HG03159 (cell line): Measurements from ENCODE around the gene COQ6.
"Not testable (repeated sequence)": the region's sequence is repeated elsewhere in the genome, so short reads cannot be mapped to it uniquely, and the experiment has no call there.

ENCODE experiments used
- ATAC-seq: cut with Tn5 transposase; IDR thresholded peaks from one replicate; pipeline ENCODE4 v1.9.1; 2021; ENCODE audit warnings: mild to moderate bottlenecking, moderate library complexity; ENCODE audit not compliant: unreplicated experiment

COQ6 gene

GRCh38 chr14:73977896-73978295 is 27.8 kb downstream of the COQ6 start:
- no peak for ATAC-seq

- no peak for ATAC-seq
These were observed 38.0 kb downstream of the COQ6 start for GRCh38 chr14:73988065-73988464.

GRCh38 chr14:73988656-73989055 is 38.6 kb downstream of the COQ6 start:
- not testable (repeated sequence) for ATAC-seq

GRCh38 chr14:73991092-73991491 is 41.0 kb downstream of the COQ6 start:
- no peak for ATAC-seq

GRCh38 chr14:73994926-73995325 is 44.8 kb downstream of the COQ6 start:
- ATAC-seq = not testable (repeated sequence)

GRCh38 chr14:73995977-73996378 is 45.9 kb downstream of the COQ6 start:
- no peak for ATAC-seq

- ATAC-seq = no peak
These were observed 46.6 kb downstream of the COQ6 start for GRCh38 chr14:73996731-73997107.

- ATAC-seq = no peak
These were observed 47.2 kb downstream of the COQ6 start for GRCh38 chr14:73997108-73997943.

GRCh38 chr14:73997944-73998447 is 47.9 kb downstream of the COQ6 start:
- ATAC-seq = no peak

- no peak for ATAC-seq
These were observed 48.6 kb downstream of the COQ6 start for GRCh38 chr14:73998726-73999125.

GRCh38 chr14:74005664-74006063 is 55.6 kb downstream of the COQ6 start:
- ATAC-seq = not testable (repeated sequence)

GRCh38 chr14:74008843-74009499 is 58.9 kb downstream of the COQ6 start:
- no peak for ATAC-seq
